K562 (cell line): ENCODE measurements around the gene EGLN1. TPM values are rescaled to one million over a fixed set of nuclear protein-coding genes. Genes with fewer than 3 reads are reported as not detected.

Experiments used
- CHD2 ChIP-seq: IDR thresholded peaks from 2 replicates; pipeline ENCODE4 v1.6.1; 2011; ENCODE audit warnings: low read depth, low read length
- ELF4 ChIP-seq: fragments of 450-650 bp; formaldehyde crosslinking; IDR thresholded peaks from 2 replicates; pipeline ENCODE4 v1.4.0; 2022; ENCODE audit warnings: missing genetic modification characterization
- ETV1 ChIP-seq: fragments of 450-650 bp; conservative IDR thresholded peaks from 2 replicates; pipeline ENCODE4 v1.6.1; 2016; ENCODE audit warnings: missing genetic modification characterization, control low read depth, low read depth, missing compliant biosample characterization
- HMBOX1 ChIP-seq: sonication (generic); IDR thresholded peaks from 2 replicates; pipeline ENCODE4 v1.6.1; 2016
- HNRNPLL ChIP-seq: fragments of 200-400 bp; formaldehyde crosslinking; IDR thresholded peaks from 2 replicates; pipeline ENCODE4 v1.6.1; 2017; ENCODE audit warnings: low read length, low read depth, mild to moderate bottlenecking; ENCODE audit not compliant: poor library complexity, severe bottlenecking
- HOMEZ ChIP-seq: fragments of 250-450 bp; sonication (Bioruptor Pico); IDR thresholded peaks from 2 replicates; pipeline ENCODE4 v1.4.0; 2020; ENCODE audit warnings: mild to moderate bottlenecking, moderate library complexity
- HOXB6 ChIP-seq: fragments of 250-450 bp; sonication (Bioruptor Pico); IDR thresholded peaks from 2 replicates; pipeline ENCODE4 v1.5.1; 2022; ENCODE audit warnings: mild to moderate bottlenecking, borderline replicate concordance
- NR2C2 ChIP-seq, 2 experiments: fragments of 200-800 bp in 1 of 2; sonication (Bioruptor generic) in 1 of 2; sonication (generic) in 1 of 2; formaldehyde crosslinking in 1 of 2; IDR thresholded peaks; 2 replicates each; pipeline versions ENCODE4 v1.6.1 to v1.8.0; 2016 to 2022; ENCODE audit warnings: mild to moderate bottlenecking in 1 of 2, missing compliant biosample characterization in 1 of 2, missing genetic modification characterization in 1 of 2, missing genetic modification reagents in 1 of 2
- OTX1 ChIP-seq: fragments of 450-650 bp; formaldehyde crosslinking; IDR thresholded peaks from 2 replicates; pipeline ENCODE4 v1.4.0; 2022; ENCODE audit warnings: mild to moderate bottlenecking
- PTRF ChIP-seq: fragments of 450-650 bp; IDR thresholded peaks from 2 replicates; pipeline ENCODE4 v1.6.1; 2016; ENCODE audit warnings: mild to moderate bottlenecking, missing genetic modification characterization, missing compliant biosample characterization
- ZNF140 ChIP-seq: fragments of 250-450 bp; sonication (Bioruptor Pico); IDR thresholded peaks from 2 replicates; pipeline ENCODE4 v1.8.0; 2021; ENCODE audit warnings: moderate library complexity, mild to moderate bottlenecking, inconsistent platforms
- ZNF512 ChIP-seq: IDR thresholded peaks from 2 replicates; pipeline ENCODE4 v1.6.1; 2016; ENCODE audit warnings: missing genetic modification characterization, missing compliant biosample characterization
- polyA plus RNA-seq, 8 experiments: library from polyadenylated mRNA; depleted of rRNA in 4 of 8; stranded (reverse) in 5 of 8; unstranded in 3 of 8; fragments of >200 nt; fragmentation: Nextera tagmentation in 2 of 8; fragmentation: Illumina TruSeq in 1 of 8; extraction: Ambion mirVana in 2 of 8; extraction: Trizol in 1 of 8; gene quantifications; 2 replicates each; pipeline versions ENCODE4 v1.2.1 to v1.2.3, GENCODE V29; 2011 to 2014; ENCODE audit warnings: inconsistent platforms in 1 of 8, missing spikeins in 1 of 8
- total RNA-seq, 7 experiments: library from RNA; depleted of rRNA in 6 of 7; stranded (reverse); fragments of >200 nt in 6 of 7; fragmentation: Illumina TruSeq in 2 of 7; extraction: Trizol in 2 of 7; gene quantifications; 2 replicates each; pipeline versions ENCODE4 v1.2.1 to v1.2.3, GENCODE V29; 2011 to 2021; ENCODE audit warnings: low replicate concordance in 1 of 7
- TF ChIP-seq, protein P1 (sequence below), 3 experiments: fragments of 200-800 bp in 1 of 3; sonication (Bioruptor generic) in 1 of 3; sonication (generic) in 1 of 3; formaldehyde crosslinking in 1 of 3; IDR thresholded peaks; 2 replicates each; pipeline versions ENCODE4 v1.6.1 to v1.8.0; 2016 to 2022; ENCODE audit warnings: mild to moderate bottlenecking in 2 of 3, missing compliant biosample characterization in 2 of 3, missing genetic modification characterization in 2 of 3, missing genetic modification reagents in 1 of 3
- TF ChIP-seq, protein P2 (sequence below): sonication (generic); formaldehyde crosslinking; IDR thresholded peaks from 2 replicates; pipeline ENCODE4 v1.8.1; 2023; ENCODE audit warnings: missing genetic modification reagents, mild to moderate bottlenecking, borderline replicate concordance

The EGLN1 gene
- total and polyA plus RNA-seq, 9 of the 15 experiments (the other 6 are each of a cell fraction or from before 2014, with no cell fraction given), result 5.2 to 54.3 (median 24.6) TPM

DNA sequence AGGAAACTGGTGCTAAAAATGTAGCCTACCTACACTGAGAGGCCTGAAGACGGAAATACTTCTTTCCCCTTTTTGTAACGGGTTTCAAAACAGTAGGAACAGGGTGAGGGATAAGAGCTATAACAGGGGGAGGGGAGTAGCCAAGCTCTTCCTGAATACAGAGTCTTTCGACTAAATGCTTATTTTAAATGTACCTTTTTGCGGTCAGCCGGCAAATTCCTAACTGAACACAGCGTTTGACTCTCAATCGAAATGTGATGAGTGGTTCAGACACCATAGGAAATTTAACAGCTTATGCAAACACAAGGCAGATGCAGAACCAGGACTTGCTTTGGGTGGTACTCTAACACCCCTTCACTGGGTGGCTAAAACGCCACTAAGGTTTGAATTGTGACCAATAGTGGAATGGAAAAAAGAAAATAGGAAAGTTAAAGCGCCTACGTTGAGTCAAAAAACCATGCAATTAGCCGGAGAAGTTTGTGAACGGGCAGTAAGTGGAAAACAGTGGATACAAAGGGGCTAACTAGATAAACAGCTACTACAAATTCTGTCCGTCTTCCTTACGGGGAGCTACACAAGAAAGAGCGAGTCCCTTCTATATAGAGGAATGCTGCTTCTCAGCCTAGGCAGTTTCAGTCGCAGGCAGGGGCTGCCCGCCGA lies 1.7 kb downstream of the EGLN1 start (continued):
- TF ChIP-seq, protein P1, sequence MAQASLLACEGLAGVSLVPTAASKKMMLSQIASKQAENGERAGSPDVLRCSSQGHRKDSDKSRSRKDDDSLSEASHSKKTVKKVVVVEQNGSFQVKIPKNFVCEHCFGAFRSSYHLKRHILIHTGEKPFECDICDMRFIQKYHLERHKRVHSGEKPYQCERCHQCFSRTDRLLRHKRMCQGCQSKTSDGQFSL (CRISPR knock-in tag; IDR thresholded peaks at IDR 0.05), result no peak
- TF ChIP-seq, protein P1 (tag; IDR thresholded peaks at IDR 0.05), result no peak
- TF ChIP-seq HNRNPLL (peak; percentile 3), HMBOX1 (peak; percentile 64), ZNF140 (CRISPR knock-in tag) (no peak), CHD2 (no peak), HOXB6 (CRISPR knock-in tag) (no peak), NR2C2 (CRISPR knock-in tag; IDR thresholded peaks at IDR 0.05) (no peak), NR2C2 (tag; IDR thresholded peaks at IDR 0.05) (0 out of 2 replicates have a peak, but pooled peaks have one; percentile 22), ZNF512 (tag) (peak; percentile 8; the same call in 1 of the 2 replicates), HOMEZ (CRISPR knock-in tag) (0 out of 2 replicates have a peak, but pooled peaks have one; percentile 54), ELF4 (CRISPR knock-in tag) (no peak), PTRF (tag) (no peak), ETV1 (tag) (0 out of 2 replicates have a peak, but pooled peaks have one; percentile 9), OTX1 (CRISPR knock-in tag) (0 out of 2 replicates have a peak, but pooled peaks have one; percentile 5)
- TF ChIP-seq, protein P2, sequence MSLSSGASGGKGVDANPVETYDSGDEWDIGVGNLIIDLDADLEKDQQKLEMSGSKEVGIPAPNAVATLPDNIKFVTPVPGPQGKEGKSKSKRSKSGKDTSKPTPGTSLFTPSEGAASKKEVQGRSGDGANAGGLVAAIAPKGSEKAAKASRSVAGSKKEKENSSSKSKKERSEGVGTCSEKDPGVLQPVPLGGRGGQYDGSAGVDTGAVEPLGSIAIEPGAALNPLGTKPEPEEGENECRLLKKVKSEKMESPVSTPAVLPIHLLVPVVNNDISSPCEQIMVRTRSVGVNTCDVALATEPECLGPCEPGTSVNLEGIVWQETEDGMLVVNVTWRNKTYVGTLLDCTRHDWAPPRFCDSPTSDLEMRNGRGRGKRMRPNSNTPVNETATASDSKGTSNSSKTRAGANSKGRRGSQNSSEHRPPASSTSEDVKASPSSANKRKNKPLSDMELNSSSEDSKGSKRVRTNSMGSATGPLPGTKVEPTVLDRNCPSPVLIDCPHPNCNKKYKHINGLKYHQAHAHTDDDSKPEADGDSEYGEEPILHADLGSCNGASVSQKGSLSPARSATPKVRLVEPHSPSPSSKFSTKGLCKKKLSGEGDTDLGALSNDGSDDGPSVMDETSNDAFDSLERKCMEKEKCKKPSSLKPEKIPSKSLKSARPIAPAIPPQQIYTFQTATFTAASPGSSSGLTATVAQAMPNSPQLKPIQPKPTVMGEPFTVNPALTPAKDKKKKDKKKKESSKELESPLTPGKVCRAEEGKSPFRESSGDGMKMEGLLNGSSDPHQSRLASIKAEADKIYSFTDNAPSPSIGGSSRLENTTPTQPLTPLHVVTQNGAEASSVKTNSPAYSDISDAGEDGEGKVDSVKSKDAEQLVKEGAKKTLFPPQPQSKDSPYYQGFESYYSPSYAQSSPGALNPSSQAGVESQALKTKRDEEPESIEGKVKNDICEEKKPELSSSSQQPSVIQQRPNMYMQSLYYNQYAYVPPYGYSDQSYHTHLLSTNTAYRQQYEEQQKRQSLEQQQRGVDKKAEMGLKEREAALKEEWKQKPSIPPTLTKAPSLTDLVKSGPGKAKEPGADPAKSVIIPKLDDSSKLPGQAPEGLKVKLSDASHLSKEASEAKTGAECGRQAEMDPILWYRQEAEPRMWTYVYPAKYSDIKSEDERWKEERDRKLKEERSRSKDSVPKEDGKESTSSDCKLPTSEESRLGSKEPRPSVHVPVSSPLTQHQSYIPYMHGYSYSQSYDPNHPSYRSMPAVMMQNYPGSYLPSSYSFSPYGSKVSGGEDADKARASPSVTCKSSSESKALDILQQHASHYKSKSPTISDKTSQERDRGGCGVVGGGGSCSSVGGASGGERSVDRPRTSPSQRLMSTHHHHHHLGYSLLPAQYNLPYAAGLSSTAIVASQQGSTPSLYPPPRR (CRISPR knock-in tag), result no peak
